NCI-H226 (cell line): ENCODE results near the gene LSG1.
"Not testable (repeated sequence)": the region's sequence is repeated elsewhere in the genome, so short reads cannot be mapped to it uniquely, and the experiment has no call there.

Experiments used
- DNase-seq: peaks from one replicate; pipeline ENCODE4 v3.0.0-alpha.2; 2015

The LSG1 gene

GRCh38 chr3:194654443-194654842 is 17.5 kb downstream of the LSG1 start:
- DNase-seq, result no peak

GRCh38 chr3:194647747-194648146 is 24.2 kb downstream of the LSG1 start:
- no peak for DNase-seq

GRCh38 chr3:194642769-194643168 is 29.2 kb downstream of the LSG1 start:
- no peak for DNase-seq

GRCh38 chr3:194640829-194641228 is 31.2 kb downstream of the LSG1 start:
- peak; percentile 26 for DNase-seq

GRCh38 chr3:194638991-194639605 is 32.9 kb downstream of the LSG1 start:
- no peak for DNase-seq

GRCh38 chr3:194637541-194638400 is 34.2 kb downstream of the LSG1 start:
- no peak for DNase-seq

GRCh38 chr3:194637066-194637465 is 34.9 kb downstream of the LSG1 start:
- DNase-seq, result peak; percentile 41

- DNase-seq, result peak; percentile 77
Observed at GRCh38 chr3:194633349-194634004, 38.5 kb downstream of the LSG1 start, which contains the start of gene TMEM44. Gene TMEM44, minus strand, starts transcription at chr3:194633419. Its CDS starts 204 bp downstream, at chr3:194633215.

- peak; percentile 22 for DNase-seq
Observed at GRCh38 chr3:194632809-194633348, 39.1 kb downstream of the LSG1 start.

- no peak for DNase-seq
Observed at GRCh38 chr3:194632226-194632808, 39.7 kb downstream of the LSG1 start.

- no peak for DNase-seq
Observed at GRCh38 chr3:194631696-194632095, 40.3 kb downstream of the LSG1 start.

GRCh38 chr3:194630681-194631080 is 41.3 kb downstream of the LSG1 start:
- DNase-seq, result not testable (repeated sequence)

- DNase-seq, result no peak
Observed at GRCh38 chr3:194624956-194625355, 47.0 kb downstream of the LSG1 start.

- DNase-seq, result no peak
Observed at GRCh38 chr3:194623449-194624290, 48.3 kb downstream of the LSG1 start.

- no peak for DNase-seq
Observed at GRCh38 chr3:194622621-194623340, 49.2 kb downstream of the LSG1 start.

GRCh38 chr3:194621947-194622346 is 50.0 kb downstream of the LSG1 start:
- DNase-seq, result no peak

- no peak for DNase-seq
Observed at GRCh38 chr3:194620196-194620595, 51.8 kb downstream of the LSG1 start.

- no peak for DNase-seq
Observed at GRCh38 chr3:194619741-194620140, 52.2 kb downstream of the LSG1 start.

- DNase-seq, result no peak
Observed at GRCh38 chr3:194618858-194619608, 53.0 kb downstream of the LSG1 start.

- DNase-seq, result peak; percentile 27
Observed at GRCh38 chr3:194617827-194618226, 54.2 kb downstream of the LSG1 start.
